Kidney (tissue), 14 donors: ENCODE results near the gene SPOPL. TPM values are rescaled to one million over a fixed set of nuclear protein-coding genes. Genes with fewer than 3 reads are reported as not detected.

Source experiments
- DNase-seq, 5 donors: peaks; one replicate each; pipeline ENCODE4 v3.0.0-alpha.2; 2013 to 2020
- FAIRE-seq: peaks from 2 replicates; lab custom pipeline; 2012; peaks lifted over from hg19 to GRCh38; lab: Jason Lieb, UNC
- H3K27ac ChIP-seq, 2 donors: one replicate each; pipeline ENCODE4 v1.7.0; 2013; ENCODE audit warnings: low read depth in 2 of 2, low read length in 2 of 2, inconsistent platforms in 1 of 2
- H3K27me3 ChIP-seq: one replicate; pipeline ENCODE4 v1.7.1; 2013; ENCODE audit warnings: low read length, inconsistent platforms; ENCODE audit not compliant: control insufficient read depth, insufficient read depth
- H3K36me3 ChIP-seq, 3 donors: one replicate each; pipeline versions ENCODE4 v1.7.0 to v1.7.1; 2013; ENCODE audit warnings: low read length in 3 of 3, control low read depth in 1 of 3, inconsistent platforms in 1 of 3; ENCODE audit not compliant: insufficient read depth in 3 of 3, control insufficient read depth in 2 of 3
- H3K4me1 ChIP-seq, 3 donors: one replicate each; pipeline versions ENCODE4 v1.7.0 to v1.7.1; 2013; ENCODE audit warnings: low read length in 3 of 3, inconsistent platforms in 1 of 3, low read depth in 1 of 3; ENCODE audit not compliant: control insufficient read depth in 2 of 3, insufficient read depth in 2 of 3
- H3K4me3 ChIP-seq, 3 donors: one replicate each; pipeline versions ENCODE4 v1.7.0 to v1.8.1; 2013; ENCODE audit warnings: low read length in 3 of 3, control low read depth in 1 of 3, inconsistent platforms in 1 of 3
- H3K9ac ChIP-seq, 3 donors: one replicate each; pipeline versions ENCODE4 v1.7.0 to v1.7.1; 2013; ENCODE audit warnings: low read length in 3 of 3, control low read depth in 1 of 3, inconsistent platforms in 1 of 3
- H3K9me3 ChIP-seq, 3 donors: one replicate each; pipeline versions ENCODE4 v1.7.0 to v1.7.1; 2013; ENCODE audit warnings: low read length in 3 of 3, control low read depth in 1 of 3, inconsistent platforms in 1 of 3; ENCODE audit not compliant: control insufficient read depth in 2 of 3, insufficient read depth in 1 of 3
- intact Hi-C: fragments of 100-400 bp; cut with DNase I; formaldehyde crosslinking; loops from one replicate; pipeline ENCODE4 v1.11.1; 2022
- polyA plus RNA-seq: library from polyadenylated mRNA; stranded (reverse); fragments of 350-450 nt; fragmentation: Illumina TruSeq; extraction: RNeasy Lipid Tissue Mini Kit (QIAGEN cat#74804); gene quantifications from one replicate; pipeline ENCODE4 v1.2.3, GENCODE V29; 2014; ENCODE audit warnings: low read depth, low replicate concordance; ENCODE audit not compliant: insufficient read depth
- total RNA-seq: library from RNA; stranded (reverse); fragmentation: NEBNext Ultra II Directional; extraction: Animal tissue kit (Norgen Biotek cat#: 25700); gene quantifications from one replicate; pipeline ENCODE4 v1.2.1, GENCODE V29; 2021
- TF ChIP-seq, protein P1 (sequence below): IDR thresholded peaks from 3 replicates; pipeline ENCODE4 v1.5.1; 2012; ENCODE audit warnings: mild to moderate bottlenecking, moderate library complexity, borderline replicate concordance; ENCODE audit not compliant: insufficient read depth; ENCODE audit errors: extremely low read depth
- donor health status: control.
- donor health status: control.
- donor health status: control.
- donor health status: control.
- donor health status: control.
- donor health status: DM: yes; HTN: yes; CAD: no.
- donor health status: Normal renal cell carcinoma (clear cell type).

Gene SPOPL
- total and polyA plus RNA-seq, 2 donors from 2014 or later = 4.0 to 23.1 TPM

DNA sequence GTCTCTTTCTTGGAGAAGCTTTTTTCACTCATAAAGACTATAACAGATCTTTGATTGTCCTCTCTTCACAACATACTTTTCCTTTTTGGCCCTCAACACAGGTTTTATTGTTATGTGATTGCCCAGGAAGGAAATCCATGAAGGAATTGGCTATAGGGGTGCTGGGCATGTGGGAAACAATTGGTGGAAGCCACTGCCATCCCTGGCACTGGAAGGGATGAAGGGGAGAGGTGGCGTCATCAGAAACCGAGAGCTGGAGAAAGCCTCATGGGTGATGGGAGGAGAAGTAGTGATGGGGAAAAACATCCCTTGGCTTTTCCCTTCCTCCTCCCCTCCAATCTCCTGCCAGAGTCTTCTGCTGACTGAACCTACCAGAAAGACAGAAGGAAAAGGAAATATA lies 106.2 kb downstream of the SPOPL start:
- FAIRE-seq = no peak

DNA sequence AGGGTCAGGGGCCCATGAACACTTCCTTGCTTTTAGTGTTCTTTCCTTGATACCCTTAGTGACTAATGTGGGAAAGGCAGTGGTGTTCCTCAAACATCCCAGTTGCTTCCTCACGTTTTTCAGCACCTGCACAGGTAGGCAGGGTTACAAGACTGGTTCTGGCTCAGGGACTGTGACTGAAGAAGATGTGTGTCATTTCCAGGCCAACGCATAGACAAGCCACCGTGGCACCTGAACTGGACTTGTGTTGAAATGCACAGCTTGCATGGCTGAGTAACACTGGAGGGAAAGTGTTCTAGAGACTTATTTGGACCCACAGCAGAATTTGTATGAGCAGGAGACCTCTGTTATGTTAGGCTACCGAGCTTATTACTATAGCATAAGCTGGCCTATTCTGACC lies 107.9 kb downstream of the SPOPL start:
- Histone ChIP-seq H3K36me3 (no peaks in the 10 kb centered on the region), H3K9ac (no peak overlapping the region), H3K4me3 (no peak overlapping the region), H3K27ac (no peak overlapping the region), H3K9me3 (no peaks in the 10 kb centered on the region), H3K4me1 (no peaks in the 10 kb centered on the region), H3K27me3 (no peaks in the 10 kb centered on the region)
- FAIRE-seq (no peak), DNase-seq (no peak)
- TF ChIP-seq, protein P1, sequence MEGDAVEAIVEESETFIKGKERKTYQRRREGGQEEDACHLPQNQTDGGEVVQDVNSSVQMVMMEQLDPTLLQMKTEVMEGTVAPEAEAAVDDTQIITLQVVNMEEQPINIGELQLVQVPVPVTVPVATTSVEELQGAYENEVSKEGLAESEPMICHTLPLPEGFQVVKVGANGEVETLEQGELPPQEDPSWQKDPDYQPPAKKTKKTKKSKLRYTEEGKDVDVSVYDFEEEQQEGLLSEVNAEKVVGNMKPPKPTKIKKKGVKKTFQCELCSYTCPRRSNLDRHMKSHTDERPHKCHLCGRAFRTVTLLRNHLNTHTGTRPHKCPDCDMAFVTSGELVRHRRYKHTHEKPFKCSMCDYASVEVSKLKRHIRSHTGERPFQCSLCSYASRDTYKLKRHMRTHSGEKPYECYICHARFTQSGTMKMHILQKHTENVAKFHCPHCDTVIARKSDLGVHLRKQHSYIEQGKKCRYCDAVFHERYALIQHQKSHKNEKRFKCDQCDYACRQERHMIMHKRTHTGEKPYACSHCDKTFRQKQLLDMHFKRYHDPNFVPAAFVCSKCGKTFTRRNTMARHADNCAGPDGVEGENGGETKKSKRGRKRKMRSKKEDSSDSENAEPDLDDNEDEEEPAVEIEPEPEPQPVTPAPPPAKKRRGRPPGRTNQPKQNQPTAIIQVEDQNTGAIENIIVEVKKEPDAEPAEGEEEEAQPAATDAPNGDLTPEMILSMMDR = no peak
- intact Hi-C loops = no loop called here

More for the DNA sequence above, 106.2 kb downstream of the SPOPL start:
- H3K9me3 ChIP-seq = no peaks in the 10 kb centered on the region
- no peaks in the 10 kb centered on the region for H3K4me1 ChIP-seq
- H3K9ac ChIP-seq = no peak overlapping the region
- intact Hi-C loops = no loop called here
- no peaks in the 10 kb centered on the region for H3K27me3 ChIP-seq
- TF ChIP-seq, protein P1 = no peak
- no peak overlapping the region for H3K27ac ChIP-seq
- no peak for DNase-seq
- H3K36me3 ChIP-seq = no peaks in the 10 kb centered on the region
- H3K4me3 ChIP-seq = no peak overlapping the region

DNA sequence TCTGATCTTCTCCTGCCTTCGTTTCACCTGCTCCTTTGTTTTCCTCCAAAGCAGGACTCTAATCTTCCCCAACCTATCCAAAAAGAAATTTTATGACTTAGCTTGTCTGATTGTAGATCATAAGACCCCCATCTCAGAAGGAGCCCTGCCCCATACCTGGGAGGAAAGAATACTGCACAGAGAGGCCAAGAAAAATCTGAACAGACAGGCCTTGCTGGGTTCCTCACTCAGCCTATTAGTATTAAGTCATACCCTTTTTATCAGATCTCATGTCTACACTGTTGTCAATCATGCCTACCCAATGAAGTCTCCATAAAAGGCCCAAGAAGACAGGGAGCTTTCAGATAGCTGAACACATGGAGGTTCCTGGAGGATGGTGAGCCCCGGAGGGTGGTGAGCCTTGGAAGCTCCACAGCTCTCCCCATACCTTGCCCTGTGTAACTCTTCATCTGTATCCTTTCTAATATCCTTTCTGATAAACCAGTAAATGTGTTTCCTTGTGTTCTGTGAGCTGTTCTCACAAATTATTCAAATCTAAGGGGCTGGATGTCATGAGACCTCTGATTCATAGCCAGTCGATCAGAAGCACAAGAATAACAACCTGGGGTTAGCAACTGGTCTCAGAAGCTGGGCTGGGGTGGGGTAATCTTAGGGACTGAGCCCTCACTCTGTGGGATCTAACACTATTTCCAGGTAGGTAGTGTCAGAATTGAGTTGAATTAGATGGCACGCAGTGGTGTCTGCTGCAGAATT lies 108.8 kb downstream of the SPOPL start:
- no peak for FAIRE-seq

More for the DNA sequence above, 108.8 kb downstream of the SPOPL start:
- H3K4me3 ChIP-seq = no peak overlapping the region
- intact Hi-C loops = no loop called here
- H3K9me3 ChIP-seq = no peaks in the 10 kb centered on the region
- H3K9ac ChIP-seq = no peak overlapping the region
- no peaks in the 10 kb centered on the region for H3K36me3 ChIP-seq
- TF ChIP-seq, protein P1 = no peak
- no peak overlapping the region for H3K27ac ChIP-seq
- DNase-seq = no peak
- H3K27me3 ChIP-seq = no peaks in the 10 kb centered on the region
- no peaks in the 10 kb centered on the region for H3K4me1 ChIP-seq
